Activated T-cell treated with anti-CD3 and anti-CD28 coated beads for 48 hours (primary cell): ENCODE data around the gene SLTM.
"Not testable (repeated sequence)": the region's sequence is repeated elsewhere in the genome, so short reads cannot be mapped to it uniquely, and the experiment has no call there.

Experiments used
- DNase-seq: peaks from one replicate; pipeline ENCODE4 v3.0.0-alpha.2; 2020; ENCODE audit warnings: low read depth

The SLTM gene

GRCh38 chr15:58926823-58927222 is 6.7 kb downstream of the SLTM start:
- no peak for DNase-seq

DNA sequence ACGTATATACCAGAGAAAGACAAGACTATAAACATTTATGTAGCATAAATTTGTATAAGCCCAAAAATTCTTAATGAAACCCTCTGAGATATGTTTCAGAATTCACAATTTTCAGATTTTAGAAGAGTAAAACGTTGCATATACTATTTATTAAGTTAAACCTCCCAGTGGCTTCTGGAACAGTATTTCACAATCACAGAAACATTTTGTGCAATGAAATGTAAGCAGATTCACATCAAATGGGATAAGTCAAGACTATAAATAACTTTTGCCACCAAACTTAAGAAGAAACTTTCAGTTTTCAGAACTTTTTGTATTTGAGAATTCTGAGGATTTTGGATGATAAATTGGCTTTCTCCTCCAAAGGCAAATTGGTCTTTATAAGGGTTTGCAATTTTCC is 9.2 kb downstream of the SLTM start:
- no peak for DNase-seq

DNA sequence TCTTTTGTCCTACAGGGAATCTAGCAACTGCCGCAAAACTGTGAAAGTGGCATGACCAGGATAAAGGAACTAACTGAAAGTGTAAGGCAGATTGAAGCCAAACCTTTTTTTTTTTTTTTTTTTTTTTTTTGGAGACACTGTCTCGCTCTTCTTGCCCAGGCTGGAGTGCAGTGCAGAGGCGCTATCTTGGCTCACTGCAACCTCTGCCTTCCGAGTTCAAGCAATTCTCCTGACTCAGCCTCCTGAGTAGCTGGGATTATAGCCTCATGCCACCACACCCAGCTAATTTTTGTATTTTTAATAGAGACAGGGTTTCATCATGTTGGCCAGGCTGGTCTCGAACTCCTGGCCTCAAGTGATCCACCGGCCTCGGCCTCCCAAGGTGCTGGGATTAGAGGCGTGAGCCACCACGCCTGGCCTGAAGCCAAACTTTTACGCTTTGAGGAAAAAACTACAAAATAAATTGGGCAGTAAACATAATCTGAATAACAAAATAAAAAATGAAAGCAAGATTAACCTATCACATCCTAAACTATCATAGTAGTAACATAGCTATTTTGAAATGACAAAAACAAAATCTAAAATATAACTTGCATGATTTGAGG is 9.7 kb downstream of the SLTM start:
- no peak for DNase-seq

GRCh38 chr15:58923284-58923683 is 10.2 kb downstream of the SLTM start:
- DNase-seq: no peak

DNA sequence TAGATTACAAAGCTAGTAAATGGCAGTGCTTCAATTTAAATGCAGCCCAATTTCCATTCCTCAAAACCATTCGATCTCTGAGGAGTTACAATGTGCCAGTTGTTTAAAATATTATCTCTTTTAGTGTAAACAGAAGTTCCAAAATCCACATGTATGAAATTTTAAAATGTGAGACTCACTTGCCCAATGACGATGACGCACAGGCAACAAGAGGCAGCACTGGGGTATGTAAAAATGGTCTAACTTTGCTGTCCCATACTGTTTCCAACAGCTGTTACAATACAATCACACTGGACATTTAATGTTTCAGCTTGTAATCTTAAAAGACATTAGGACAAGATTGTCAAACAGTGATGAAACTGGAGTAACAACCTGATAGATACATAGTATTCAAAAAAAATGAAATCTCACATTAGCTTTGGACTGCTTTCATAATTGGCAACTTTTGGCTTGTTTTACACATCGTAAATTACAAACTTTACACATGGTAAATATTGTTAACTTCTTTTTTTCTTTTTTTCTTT is 12.2 kb downstream of the SLTM start:
- no peak for DNase-seq

DNA sequence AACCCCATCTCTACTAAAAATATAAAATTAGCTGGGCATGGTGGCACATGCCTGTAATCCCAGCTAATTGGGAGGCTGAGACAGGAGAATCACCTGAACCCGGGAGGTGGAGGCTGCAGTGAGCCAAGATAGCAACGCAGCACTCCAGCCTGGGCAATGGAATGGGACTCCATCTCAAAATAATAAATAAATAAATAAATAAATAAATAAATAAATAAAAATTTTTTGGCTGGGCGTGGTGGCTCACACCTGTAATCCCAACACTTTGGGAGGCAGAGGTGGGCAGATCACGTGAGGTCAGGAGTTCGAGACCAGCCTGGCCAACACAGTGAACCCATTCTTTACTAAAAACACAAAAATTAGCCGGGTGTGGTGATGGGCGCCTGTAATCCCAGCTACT is 13.0 kb downstream of the SLTM start:
- DNase-seq: not testable (repeated sequence)

DNA sequence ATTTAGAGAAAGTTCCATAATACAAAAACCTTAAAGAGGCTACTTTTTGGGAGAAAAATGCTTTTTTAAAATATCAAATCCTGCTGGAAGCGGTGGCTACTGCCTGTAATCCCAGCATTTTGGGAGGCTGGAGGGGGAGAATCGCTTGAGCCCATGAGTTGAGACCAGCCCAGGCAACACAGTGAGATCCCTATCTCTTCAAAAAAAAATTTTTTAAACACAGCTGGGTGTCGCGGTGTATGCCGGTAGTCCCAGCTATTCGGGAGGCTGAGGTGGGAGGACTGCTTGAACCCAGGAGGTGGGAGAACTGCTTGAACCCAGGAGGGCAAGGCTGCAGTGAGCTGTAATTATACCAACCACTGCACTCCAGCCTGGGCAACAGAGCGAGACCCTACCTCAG is 14.2 kb downstream of the SLTM start:
- no peak for DNase-seq

- DNase-seq: no peak
These were observed 15.2 kb downstream of the SLTM start for GRCh38 chr15:58918239-58918638.

DNA sequence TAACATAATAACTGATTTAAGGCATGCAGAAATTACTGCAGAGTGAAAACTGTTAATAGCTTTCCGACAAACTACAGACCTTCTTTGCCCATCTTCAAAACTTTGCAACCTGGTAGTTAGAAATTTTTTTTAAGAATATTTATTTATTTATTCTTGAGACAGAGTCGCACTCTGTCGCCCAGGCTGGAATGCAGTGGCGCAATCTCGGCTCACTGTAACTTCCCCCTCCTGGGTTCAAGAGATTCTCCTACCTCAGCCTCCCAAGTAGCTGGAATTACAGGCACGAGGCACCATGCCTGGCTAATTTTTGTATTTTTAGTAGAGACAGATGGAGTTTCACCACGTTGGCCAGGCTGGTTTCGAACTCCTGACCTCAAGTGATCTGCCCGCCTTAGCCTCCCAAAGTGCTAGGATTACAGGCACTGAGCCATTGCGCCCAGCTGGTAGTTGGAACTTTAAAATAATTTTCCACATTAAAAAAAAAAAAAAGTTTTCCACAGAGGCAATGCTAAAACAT is 15.8 kb downstream of the SLTM start:
- DNase-seq: not testable (repeated sequence)

GRCh38 chr15:58916962-58917361 is 16.5 kb downstream of the SLTM start:
- no peak for DNase-seq

DNA sequence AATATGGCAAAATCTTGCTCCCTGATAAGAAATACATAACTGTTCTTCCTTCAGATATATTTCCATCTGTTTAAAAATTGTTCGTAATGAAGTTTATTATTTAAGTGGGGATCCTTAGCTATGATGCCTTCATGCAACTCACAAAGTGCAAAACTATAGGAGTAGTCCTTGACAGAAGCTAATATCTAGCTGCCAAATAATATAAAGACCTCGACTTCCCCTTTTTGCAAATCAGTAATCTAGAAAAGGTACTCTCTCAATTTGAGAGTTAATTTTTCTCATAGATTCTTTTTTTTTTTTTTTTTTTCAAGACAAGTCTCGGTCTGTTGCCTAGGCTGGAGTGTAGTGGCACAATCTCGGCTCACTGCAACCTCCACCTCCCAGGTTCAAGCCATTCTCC is 23.0 kb downstream of the SLTM start:
- DNase-seq: no peak

GRCh38 chr15:58909616-58910015 is 23.9 kb downstream of the SLTM start:
- no peak for DNase-seq

DNA sequence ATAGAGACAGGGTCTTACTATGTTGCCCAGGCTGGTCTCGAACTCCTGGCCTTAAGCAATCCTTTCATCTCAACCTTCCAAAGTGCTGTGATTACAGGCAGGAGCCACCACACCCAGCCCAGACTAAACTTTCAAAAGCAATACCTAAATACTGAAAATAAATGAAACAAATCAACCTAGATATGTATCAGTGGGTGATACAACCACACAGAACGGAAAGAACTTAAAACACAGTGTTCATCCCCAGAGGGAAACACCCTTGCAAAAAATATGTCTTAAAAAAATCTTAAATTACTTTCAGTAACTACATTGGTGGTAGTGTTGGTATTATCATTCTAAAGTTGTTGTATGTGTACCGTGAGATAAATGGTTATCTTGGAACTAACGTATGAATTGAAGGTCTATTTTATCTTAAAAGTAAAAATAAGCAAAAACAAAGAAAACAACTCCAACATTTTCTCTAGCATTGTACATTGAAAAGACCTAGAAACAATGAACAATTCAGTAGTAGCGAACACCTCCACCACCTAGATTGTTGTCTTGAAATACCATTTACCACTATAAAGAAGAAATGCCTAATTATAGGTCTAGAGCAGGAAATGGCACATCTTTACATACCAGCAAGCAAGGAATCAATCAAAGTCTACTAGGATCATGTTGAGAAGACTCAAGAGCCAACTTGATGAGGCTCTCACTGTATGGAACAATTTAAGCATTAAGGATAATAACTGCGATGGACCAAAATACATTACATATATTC is 24.7 kb downstream of the SLTM start:
- no peak for DNase-seq

- DNase-seq: no peak
These were observed 32.8 kb downstream of the SLTM start for GRCh38 chr15:58900631-58901030.

GRCh38 chr15:58898150-58898680 is 35.3 kb downstream of the SLTM start:
- DNase-seq: no peak

GRCh38 chr15:58889363-58889762 is 44.1 kb downstream of the SLTM start:
- DNase-seq: no peak

DNA sequence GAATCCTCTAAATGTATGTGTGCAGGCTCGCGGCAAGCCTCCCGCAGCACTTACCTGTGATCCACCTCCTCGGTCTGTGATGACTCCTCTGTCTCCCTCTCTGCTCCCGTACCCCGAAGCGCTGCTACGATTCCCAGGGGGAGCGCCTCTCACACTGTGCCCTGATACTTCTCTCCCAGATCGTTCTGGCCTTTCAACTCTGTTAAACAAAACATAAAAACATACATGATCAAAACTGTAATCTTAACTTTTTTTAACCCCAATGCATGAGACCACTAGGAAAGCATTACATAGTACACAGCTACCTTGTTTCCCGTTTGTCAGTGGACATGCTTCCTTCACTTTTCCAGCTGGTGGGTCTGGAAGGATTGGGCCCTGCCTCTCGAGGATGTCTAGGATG is 46.6 kb downstream of the SLTM start:
- no peak for DNase-seq

- DNase-seq: not testable (repeated sequence)
These were observed 49.6 kb downstream of the SLTM start for GRCh38 chr15:58883926-58884325.

DNA sequence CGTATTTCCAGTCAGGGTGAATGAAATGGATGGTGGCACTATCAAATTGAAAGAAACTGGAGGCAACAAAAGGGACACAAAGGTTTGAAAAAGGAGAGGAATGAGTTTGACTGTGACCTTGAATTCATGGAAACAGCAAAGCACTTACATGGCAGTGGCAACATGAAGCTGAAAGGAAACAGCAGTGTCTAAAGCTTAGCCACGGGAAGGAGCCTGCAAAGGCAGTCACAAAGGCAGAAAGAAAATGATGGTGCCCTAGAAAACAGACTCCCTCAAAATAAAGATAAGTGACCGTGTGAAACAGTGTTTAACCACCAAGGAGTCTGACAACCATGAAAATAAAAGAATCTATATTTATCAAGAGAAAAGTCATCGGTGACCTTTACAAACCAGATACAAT is 51.2 kb downstream of the SLTM start:
- DNase-seq: no peak

DNA sequence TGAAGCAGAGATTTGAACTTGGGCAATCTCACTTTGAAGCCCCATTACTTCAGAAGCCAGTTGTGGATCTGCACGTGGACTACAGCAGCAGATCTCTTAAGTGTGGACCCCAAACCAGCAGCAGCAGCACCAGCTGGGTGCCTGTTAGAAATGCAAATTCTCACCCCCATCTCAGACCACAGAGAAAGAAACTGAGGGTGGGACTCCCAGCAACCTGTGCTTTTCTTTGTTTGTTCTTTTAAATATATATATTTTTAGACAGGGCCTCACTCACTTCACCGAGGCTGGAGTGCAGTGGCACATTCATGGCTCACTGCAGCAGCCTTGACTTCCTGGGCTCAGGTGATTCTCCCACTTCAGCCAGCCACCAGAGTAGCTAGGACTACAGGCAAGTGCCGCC is 53.2 kb downstream of the SLTM start:
- DNase-seq: no peak

- DNase-seq: no peak
These were observed 55.3 kb downstream of the SLTM start for GRCh38 chr15:58877999-58878825.
